Neutrophil (primary cell): ENCODE results near the gene HSCB.
"Not testable (repeated sequence)": the region's sequence is repeated elsewhere in the genome, so short reads cannot be mapped to it uniquely, and the experiment has no call there.

Experiments used
- H3K27ac ChIP-seq: fragments of 200-600 bp; sonication (generic); 2 replicates; pipeline ENCODE4 v1.5.1; 2016; ENCODE audit warnings: mild to moderate bottlenecking, moderate library complexity
- H3K27me3 ChIP-seq: fragments of 200-600 bp; sonication (generic); 2 replicates; pipeline ENCODE4 v1.6.0; 2016; ENCODE audit warnings: mild to moderate bottlenecking
- H3K36me3 ChIP-seq: fragments of 200-600 bp; sonication (generic); 2 replicates; pipeline ENCODE4 v1.5.1; 2017
- H3K4me1 ChIP-seq, 2 experiments: fragments of 200-600 bp in 1 of 2; sonication (generic) in 1 of 2; 1 replicate in 1 of 2; 2 replicates in 1 of 2; pipeline versions ENCODE4 v1.5.1 to v1.6.1; 2013 to 2016; ENCODE audit warnings: low read depth in 1 of 2, low read length in 1 of 2, mild to moderate bottlenecking in 1 of 2, moderate library complexity in 1 of 2; ENCODE audit not compliant: control insufficient read depth in 1 of 2, insufficient read depth in 1 of 2
- H3K4me3 ChIP-seq, 2 experiments: fragments of 200-600 bp in 1 of 2; sonication (generic) in 1 of 2; 1 replicate in 1 of 2; 2 replicates in 1 of 2; pipeline ENCODE4 v1.5.1; 2013 to 2016; ENCODE audit warnings: low read depth in 1 of 2, low read length in 1 of 2, mild to moderate bottlenecking in 1 of 2, moderate library complexity in 1 of 2
- H3K9me3 ChIP-seq: fragments of 200-600 bp; sonication (generic); 2 replicates; pipeline ENCODE4 v1.5.1; 2016
- CTCF ChIP-seq: fragments of 200-600 bp; sonication (generic); IDR thresholded peaks from 2 replicates; pipeline ENCODE4 v1.5.1; 2016; ENCODE audit warnings: antibody characterized with exemption

Gene HSCB

GRCh38 chr22:28730179-28730578 lies 11.7 kb upstream of the HSCB start:
- Histone ChIP-seq H3K4me1 (no peaks in the 10 kb centered on the region), H3K27me3 (no peaks in the 10 kb centered on the region), H3K9me3 (no peaks in the 10 kb centered on the region), H3K36me3 (peaks cover 23% of the 10 kb centered on the region), H3K4me3 (no peak overlapping the region), H3K27ac (no peak overlapping the region)
- TF ChIP-seq CTCF, result no peak

GRCh38 chr22:28734393-28734792 lies 7.4 kb upstream of the HSCB start:
- Histone ChIP-seq H3K27me3 (no peaks in the 10 kb centered on the region), H3K27ac (no peak overlapping the region), H3K4me3 (no peak overlapping the region), H3K4me1 (no peaks in the 10 kb centered on the region), H3K36me3 (peaks cover 16% of the 10 kb centered on the region), H3K9me3 (no peaks in the 10 kb centered on the region)
- TF ChIP-seq CTCF, result no peak

- Histone ChIP-seq H3K27ac (no peak overlapping the region), H3K36me3 (peaks cover 13% of the 10 kb centered on the region), H3K4me1 (peaks cover 7 to 10% of the 10 kb centered on the region in 2 experiments), H3K4me3 (no peak overlapping the region), H3K27me3 (no peaks in the 10 kb centered on the region), H3K9me3 (no peaks in the 10 kb centered on the region)
- TF ChIP-seq CTCF, result no peak
Measured at GRCh38 chr22:28736301-28737155, 5.3 kb upstream of the HSCB start.

- TF ChIP-seq CTCF, result no peak
- no peak overlapping the region for H3K27ac ChIP-seq
- H3K9me3 ChIP-seq, result no peaks in the 10 kb centered on the region
- peaks cover 16 to 20% of the 10 kb centered on the region in 2 experiments for H3K4me1 ChIP-seq
- H3K27me3 ChIP-seq, result no peaks in the 10 kb centered on the region
- H3K4me3 ChIP-seq, result no peak overlapping the region
- H3K36me3 ChIP-seq, result peaks cover 9% of the 10 kb centered on the region
Measured at GRCh38 chr22:28737701-28738100, 4.1 kb upstream of the HSCB start.

GRCh38 chr22:28738876-28739275 lies 3.0 kb upstream of the HSCB start:
- not testable (repeated sequence) for H3K27ac ChIP-seq, H3K27me3 ChIP-seq, H3K4me3 ChIP-seq, H3K9me3 ChIP-seq, H3K36me3 ChIP-seq
- H3K4me1 ChIP-seq, result peaks cover 22 to 25% of the 10 kb centered on the region in 2 experiments

GRCh38 chr22:28741200-28741784 lies 547 bp upstream of the HSCB start:
- H3K27me3 ChIP-seq, result no peaks in the 10 kb centered on the region
- H3K4me1 ChIP-seq, result peaks cover 22 to 25% of the 10 kb centered on the region in 2 experiments
- no peak for TF ChIP-seq CTCF
- peak overlapping the region; percentile 91 for H3K27ac ChIP-seq
- peak overlapping the region; percentile 98 to 99 for H3K4me3 ChIP-seq
- no peaks in the 10 kb centered on the region for H3K36me3 ChIP-seq
- no peaks in the 10 kb centered on the region for H3K9me3 ChIP-seq
